HEK293 (cell line): ENCODE results near the gene SNX17.

ENCODE experiments used
- CTCF ChIA-PET: fragments of 350-600 bp; formaldehyde crosslinking; extraction: SDS; loops from one replicate; lab custom pipeline; 2021; ENCODE audit warnings: antibody characterized with exemption; lab: Yijun Ruan, JAX
- POLR2A ChIA-PET: fragments of 300-600 bp; formaldehyde crosslinking; extraction: SDS; loops from one replicate; lab custom pipeline; 2020; ENCODE audit warnings: antibody characterized with exemption, inconsistent platforms; lab: Yijun Ruan, JAX
- H3K27ac ChIP-seq: fragments of 200-500 bp; sonication (Bioruptor generic); 2 replicates; pipeline ENCODE4 v1.5.1; 2014; ENCODE audit warnings: low read depth, low read length, control low read depth, inconsistent platforms; ENCODE audit errors: extremely low read depth
- H3K36me3 ChIP-seq, 2 experiments: fragments of 200-500 bp in 1 of 2; sonication (Bioruptor generic) in 1 of 2; 1 replicate in 1 of 2; 2 replicates in 1 of 2; pipeline ENCODE4 v1.5.1; 2014 to 2017; ENCODE audit warnings: inconsistent platforms in 2 of 2, low read length in 2 of 2; ENCODE audit not compliant: control insufficient read depth in 2 of 2, insufficient read depth in 1 of 2
- H3K4me1 ChIP-seq: fragments of 200-500 bp; sonication (Bioruptor generic); 2 replicates; pipeline ENCODE4 v1.5.1; 2014; ENCODE audit warnings: mild to moderate bottlenecking, low read length, inconsistent platforms; ENCODE audit not compliant: control insufficient read depth, insufficient read depth
- H3K4me3 ChIP-seq: 2 replicates; pipeline ENCODE4 v1.5.1; 2011; ENCODE audit warnings: low read depth, mild to moderate bottlenecking, control low read depth, low read length, moderate library complexity
- H3K9me3 ChIP-seq: fragments of 200-500 bp; sonication (Bioruptor generic); 2 replicates; pipeline ENCODE4 v1.5.1; 2014; ENCODE audit warnings: low read depth, low read length, inconsistent platforms; ENCODE audit not compliant: control insufficient read depth, insufficient read depth
- GFI1B ChIP-seq: fragments of 450-650 bp; formaldehyde crosslinking; IDR thresholded peaks from 2 replicates; pipeline ENCODE4 v1.5.1; 2016; ENCODE audit warnings: missing biosample characterization, missing genetic modification characterization
- KLF10 ChIP-seq: fragments of 450-650 bp; IDR thresholded peaks from 2 replicates; pipeline ENCODE4 v1.5.1; 2018; ENCODE audit warnings: missing biosample characterization, mild to moderate bottlenecking, missing genetic modification characterization
- SCRT2 ChIP-seq: fragments of 450-650 bp; formaldehyde crosslinking; IDR thresholded peaks from 2 replicates; pipeline ENCODE4 v1.5.1; 2016; ENCODE audit warnings: missing biosample characterization, missing genetic modification characterization
- WT1 ChIP-seq: fragments of 450-650 bp; formaldehyde crosslinking; IDR thresholded peaks from 2 replicates; pipeline ENCODE4 v1.5.1; 2016; ENCODE audit warnings: missing biosample characterization, missing genetic modification characterization
- YY2 ChIP-seq: fragments of 450-650 bp; formaldehyde crosslinking; IDR thresholded peaks from 2 replicates; pipeline ENCODE4 v1.5.1; 2016; ENCODE audit warnings: missing biosample characterization, missing genetic modification characterization
- ZBTB17 ChIP-seq: fragments of 450-650 bp; formaldehyde crosslinking; IDR thresholded peaks from 2 replicates; pipeline ENCODE4 v1.5.1; 2016; ENCODE audit warnings: missing biosample characterization, missing genetic modification characterization
- ZBTB7A ChIP-seq: fragments of 450-650 bp; formaldehyde crosslinking; IDR thresholded peaks from 2 replicates; pipeline ENCODE4 v1.5.1; 2016; ENCODE audit warnings: low read depth, missing biosample characterization, missing genetic modification characterization
- ZNF112 ChIP-seq: fragments of 450-650 bp; formaldehyde crosslinking; IDR thresholded peaks from 2 replicates; pipeline ENCODE4 v1.5.0; 2017; ENCODE audit warnings: missing biosample characterization, missing genetic modification characterization
- ZNF114 ChIP-seq: fragments of 450-650 bp; formaldehyde crosslinking; IDR thresholded peaks from 2 replicates; pipeline ENCODE4 v1.5.0; 2017; ENCODE audit warnings: missing biosample characterization, missing genetic modification characterization
- ZNF155 ChIP-seq: fragments of 450-650 bp; formaldehyde crosslinking; IDR thresholded peaks from 2 replicates; pipeline ENCODE4 v1.5.1; 2016; ENCODE audit warnings: missing biosample characterization, missing genetic modification characterization
- ZNF24 ChIP-seq: fragments of 450-650 bp; formaldehyde crosslinking; IDR thresholded peaks from 2 replicates; pipeline ENCODE4 v1.5.1; 2016; ENCODE audit warnings: missing biosample characterization, missing genetic modification characterization
- ZNF280C ChIP-seq: fragments of 450-650 bp; formaldehyde crosslinking; IDR thresholded peaks from 2 replicates; pipeline ENCODE4 v1.5.1; 2016; ENCODE audit warnings: missing biosample characterization, missing genetic modification characterization
- ZNF335 ChIP-seq: fragments of 450-650 bp; formaldehyde crosslinking; conservative IDR thresholded peaks from 2 replicates; pipeline ENCODE4 v1.5.1; 2016; ENCODE audit warnings: missing biosample characterization, missing genetic modification characterization
- ZNF362 ChIP-seq: fragments of 450-650 bp; formaldehyde crosslinking; IDR thresholded peaks from 2 replicates; pipeline ENCODE4 v1.5.1; 2016; ENCODE audit warnings: missing biosample characterization, missing genetic modification characterization
- ZNF433 ChIP-seq: fragments of 450-650 bp; formaldehyde crosslinking; IDR thresholded peaks from 2 replicates; pipeline ENCODE4 v1.5.1; 2016; ENCODE audit warnings: missing biosample characterization, missing genetic modification characterization, low read depth
- ZNF513 ChIP-seq: fragments of 450-650 bp; IDR thresholded peaks from 2 replicates; pipeline ENCODE4 v1.5.1; 2018; ENCODE audit warnings: missing biosample characterization, missing genetic modification characterization
- ZNF530 ChIP-seq: fragments of 450-650 bp; formaldehyde crosslinking; IDR thresholded peaks from 2 replicates; pipeline ENCODE4 v1.5.1; 2016; ENCODE audit warnings: low read depth, missing biosample characterization, missing genetic modification characterization
- ZNF558 ChIP-seq: fragments of 450-650 bp; formaldehyde crosslinking; IDR thresholded peaks from 2 replicates; pipeline ENCODE4 v1.5.1; 2016; ENCODE audit warnings: missing biosample characterization, missing genetic modification characterization
- ZNF621 ChIP-seq: fragments of 450-650 bp; formaldehyde crosslinking; IDR thresholded peaks from 2 replicates; pipeline ENCODE4 v1.5.1; 2017; ENCODE audit warnings: missing biosample characterization, missing genetic modification characterization
- ZNF660 ChIP-seq: fragments of 450-650 bp; IDR thresholded peaks from 2 replicates; pipeline ENCODE4 v1.5.1; 2018; ENCODE audit warnings: missing biosample characterization, mild to moderate bottlenecking, missing genetic modification characterization
- ZNF670 ChIP-seq: fragments of 450-650 bp; formaldehyde crosslinking; IDR thresholded peaks from 2 replicates; pipeline ENCODE4 v1.5.1; 2016; ENCODE audit warnings: missing biosample characterization, missing genetic modification characterization, low read depth
- ZSCAN5A ChIP-seq: fragments of 450-650 bp; formaldehyde crosslinking; IDR thresholded peaks from 2 replicates; pipeline ENCODE4 v1.5.1; 2016; ENCODE audit warnings: missing biosample characterization, missing genetic modification characterization
- ZXDB ChIP-seq: fragments of 450-650 bp; formaldehyde crosslinking; IDR thresholded peaks from 2 replicates; pipeline ENCODE4 v1.5.1; 2016; ENCODE audit warnings: missing biosample characterization, missing genetic modification characterization

Gene SNX17

GRCh38 chr2:27335311-27335710 lies 35.1 kb upstream of the SNX17 start:
- TF ChIP-seq ZNF114 (tag by site-specific recombination) (no peak), ZNF335 (tag by site-specific recombination) (no peak), ZNF280C (tag by site-specific recombination) (no peak), ZNF155 (tag by site-specific recombination) (no peak), ZNF621 (no peak), SCRT2 (no peak), ZBTB17 (no peak), ZNF112 (tag by site-specific recombination) (no peak), ZNF433 (no peak), WT1 (tag by site-specific recombination) (no peak), ZNF670 (no peak), ZNF660 (tag by site-specific recombination) (no peak), ZXDB (no peak), ZNF24 (no peak), ZNF558 (tag by site-specific recombination) (no peak)
- no peaks in the 10 kb centered on the region for H3K4me1 ChIP-seq
- ChIA-PET POLR2A (no interaction called here), CTCF (no interaction called here)
- no peaks in the 10 kb centered on the region for H3K9me3 ChIP-seq
- peaks cover 67 to 76% of the 10 kb centered on the region in 2 experiments for H3K36me3 ChIP-seq
- H3K27ac ChIP-seq: no peak overlapping the region
- no peak overlapping the region for H3K4me3 ChIP-seq

GRCh38 chr2:27336173-27336572 lies 34.2 kb upstream of the SNX17 start:
- Histone ChIP-seq H3K9me3 (no peaks in the 10 kb centered on the region), H3K27ac (no peak overlapping the region), H3K4me3 (no peak overlapping the region), H3K36me3 (peaks cover 71 to 75% of the 10 kb centered on the region in 2 experiments), H3K4me1 (no peaks in the 10 kb centered on the region)
- ChIA-PET POLR2A (no interaction called here), CTCF (no interaction called here)
- TF ChIP-seq ZNF513: no peak
- no peak for TF ChIP-seq ZSCAN5A (tag by site-specific recombination)
- TF ChIP-seq ZNF362 (tag by site-specific recombination): no peak
- TF ChIP-seq KLF10 (tag by site-specific recombination): no peak
- TF ChIP-seq ZBTB7A: no peak
- no peak for TF ChIP-seq ZNF112 (tag by site-specific recombination)
- TF ChIP-seq ZNF280C (tag by site-specific recombination): no peak
- no peak for TF ChIP-seq YY2
- TF ChIP-seq GFI1B: no peak
- no peak for TF ChIP-seq ZNF530 (tag by site-specific recombination)
